HG02938 (cell line): ENCODE results near the gene PTPN18.

Source experiments
- ATAC-seq: cut with Tn5 transposase; IDR thresholded peaks from one replicate; pipeline ENCODE4 v1.9.1; 2021; ENCODE audit warnings: mild to moderate bottlenecking, moderate library complexity; ENCODE audit not compliant: unreplicated experiment

PTPN18 gene

GRCh38 chr2:130339885-130340745 is 15.7 kb upstream of the PTPN18 start:
- no peak for ATAC-seq

GRCh38 chr2:130341562-130342019 is 14.3 kb upstream of the PTPN18 start:
- ATAC-seq, result no peak

- peak; percentile 74 for ATAC-seq
Measured at GRCh38 chr2:130342020-130342532, 13.8 kb upstream of the PTPN18 start.

GRCh38 chr2:130342533-130343275 is 13.2 kb upstream of the PTPN18 start, which contains the start of gene IMP4:
Gene IMP4 (plus strand): TSS chr2:130342897. CDS start chr2:130342933, 36 bp downstream.
- peak; percentile 83 for ATAC-seq

GRCh38 chr2:130344578-130344977 is 11.3 kb upstream of the PTPN18 start:
- no peak for ATAC-seq

- ATAC-seq, result no peak
Measured at GRCh38 chr2:130345091-130345490, 10.8 kb upstream of the PTPN18 start.

- ATAC-seq, result no peak
Measured at GRCh38 chr2:130345611-130346010, 10.2 kb upstream of the PTPN18 start.

GRCh38 chr2:130346041-130346740 is 9.7 kb upstream of the PTPN18 start:
- no peak for ATAC-seq

- ATAC-seq, result no peak
Measured at GRCh38 chr2:130346741-130347066, 9.2 kb upstream of the PTPN18 start.

GRCh38 chr2:130347220-130347925 is 8.5 kb upstream of the PTPN18 start:
- no peak for ATAC-seq

- ATAC-seq, result no peak
Measured at GRCh38 chr2:130349174-130349573, 6.7 kb upstream of the PTPN18 start.

- ATAC-seq, result no peak
Measured at GRCh38 chr2:130351711-130352110, 4.1 kb upstream of the PTPN18 start.

GRCh38 chr2:130352237-130352636 is 3.6 kb upstream of the PTPN18 start:
- no peak for ATAC-seq

GRCh38 chr2:130353291-130354138 is 2.3 kb upstream of the PTPN18 start:
- no peak for ATAC-seq

- ATAC-seq, result no peak
Measured at GRCh38 chr2:130354139-130354428, 1.8 kb upstream of the PTPN18 start.

GRCh38 chr2:130355172-130355577 is 681 bp upstream of the PTPN18 start:
- ATAC-seq, result no peak

- no peak for ATAC-seq
Measured at GRCh38 chr2:130357864-130358263, 2.0 kb downstream of the PTPN18 start.

- ATAC-seq, result no peak
Measured at GRCh38 chr2:130358420-130359350, 2.8 kb downstream of the PTPN18 start.

- no peak for ATAC-seq
Measured at GRCh38 chr2:130359466-130359865, 3.6 kb downstream of the PTPN18 start.
